NCI-H146 (cell line): ENCODE results near the gene LRRN4CL.
"Not testable (repeated sequence)": the region's sequence is repeated elsewhere in the genome, so short reads cannot be mapped to it uniquely, and the experiment has no call there.

Source experiments
- DNase-seq: peaks from one replicate; lab custom pipeline; 2025; lab: John Stamatoyannopoulos, UW

Gene LRRN4CL

DNA sequence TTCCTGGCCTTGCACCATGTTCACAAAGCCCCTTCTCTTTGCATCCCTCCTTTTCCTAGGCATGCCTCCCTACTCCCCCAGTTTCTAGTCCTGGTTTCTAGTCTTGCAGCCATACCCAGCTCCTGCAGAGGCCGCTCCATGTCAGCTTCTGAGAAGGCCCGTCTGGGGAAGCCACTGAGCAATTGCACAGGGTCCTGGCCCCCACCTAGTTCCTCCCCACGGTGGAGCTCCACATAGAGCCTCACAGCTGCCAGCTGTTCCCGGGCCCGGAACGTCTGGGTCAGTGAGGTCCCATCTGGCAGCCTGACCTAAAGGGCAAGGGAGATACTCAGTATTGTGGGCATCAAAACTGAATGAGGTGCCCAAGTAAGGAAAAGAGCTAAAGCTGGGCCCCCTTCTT is 12.6 kb downstream of the LRRN4CL start:
- DNase-seq: no peak

DNA sequence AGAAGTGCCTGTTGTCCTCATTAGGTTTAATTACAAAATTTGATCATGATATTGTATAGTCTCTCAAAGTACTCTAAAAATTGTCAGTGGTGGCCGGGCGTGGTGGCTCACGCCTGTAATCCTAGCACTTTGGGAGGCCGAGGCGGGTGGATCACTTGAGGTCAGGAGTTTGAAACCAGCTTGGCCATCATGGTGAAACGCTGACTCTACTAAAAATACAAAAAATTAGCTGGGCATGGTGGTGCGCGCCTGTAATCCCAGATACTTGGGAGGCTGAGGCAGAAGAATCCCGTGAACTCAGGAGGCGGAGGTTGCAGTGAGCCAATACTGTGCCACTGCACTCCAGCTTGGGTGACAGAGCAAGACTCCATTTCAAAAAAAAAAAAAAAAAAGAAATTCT is 13.9 kb downstream of the LRRN4CL start:
- not testable (repeated sequence) for DNase-seq

DNA sequence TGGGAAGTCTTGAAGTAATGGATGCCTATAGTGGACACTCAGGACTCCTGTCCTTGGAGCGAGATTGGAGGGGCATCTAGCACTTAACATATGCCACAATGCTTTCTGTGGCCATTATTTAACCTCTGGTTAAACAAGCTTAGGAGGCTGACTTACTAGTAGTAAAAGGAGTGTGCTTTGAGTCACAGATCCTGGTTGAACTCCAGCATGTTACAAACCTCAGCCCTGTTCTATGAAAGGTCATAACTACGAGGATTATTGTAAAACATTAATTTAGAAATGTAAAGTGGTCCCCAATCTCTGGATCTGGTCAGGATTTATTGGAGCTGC is 16.2 kb downstream of the LRRN4CL start:
- DNase-seq: no peak

DNA sequence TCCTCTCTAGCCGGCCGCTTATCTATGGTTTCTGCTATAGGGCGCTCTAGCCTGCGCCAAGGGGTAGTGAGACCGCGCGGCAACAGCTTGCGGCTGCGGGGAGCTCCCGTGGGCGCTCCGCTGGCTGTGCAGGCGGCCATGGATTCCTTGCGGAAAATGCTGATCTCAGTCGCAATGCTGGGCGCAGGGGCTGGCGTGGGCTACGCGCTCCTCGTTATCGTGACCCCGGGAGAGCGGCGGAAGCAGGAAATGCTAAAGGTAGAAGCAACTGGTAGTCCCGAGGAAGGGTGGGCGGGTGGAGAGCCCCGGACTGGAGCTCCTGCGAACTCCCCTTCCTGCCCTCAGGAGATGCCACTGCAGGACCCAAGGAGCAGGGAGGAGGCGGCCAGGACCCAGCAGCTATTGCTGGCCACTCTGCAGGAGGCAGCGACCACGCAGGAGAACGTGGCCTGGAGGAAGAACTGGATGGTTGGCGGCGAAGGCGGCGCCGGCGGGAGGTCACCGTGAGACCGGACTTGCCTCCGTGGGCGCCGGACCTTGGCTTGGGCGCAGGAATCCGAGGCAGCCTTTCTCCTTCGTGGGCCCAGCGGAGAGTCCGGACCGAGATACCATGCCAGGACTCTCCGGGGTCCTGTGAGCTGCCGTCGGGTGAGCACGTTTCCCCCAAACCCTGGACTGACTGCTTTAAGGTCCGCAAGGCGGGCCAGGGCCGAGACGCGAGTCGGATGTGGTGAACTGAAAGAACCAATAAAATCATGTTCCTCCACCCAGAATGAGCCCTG is 17.5 kb downstream of the LRRN4CL start, which contains the start of the genes LBHD1 and UQCC3:
Gene LBHD1 (minus strand): TSS at position 660 of the 782 bp plus-strand sequence. CDS start 2,236 bp downstream, outside the sequence.
Gene UQCC3 (plus strand): TSS at position 66 of the 782 bp plus-strand sequence. CDS start 73 bp downstream, at position 139.
- DNase-seq: peak; percentile 86

DNA sequence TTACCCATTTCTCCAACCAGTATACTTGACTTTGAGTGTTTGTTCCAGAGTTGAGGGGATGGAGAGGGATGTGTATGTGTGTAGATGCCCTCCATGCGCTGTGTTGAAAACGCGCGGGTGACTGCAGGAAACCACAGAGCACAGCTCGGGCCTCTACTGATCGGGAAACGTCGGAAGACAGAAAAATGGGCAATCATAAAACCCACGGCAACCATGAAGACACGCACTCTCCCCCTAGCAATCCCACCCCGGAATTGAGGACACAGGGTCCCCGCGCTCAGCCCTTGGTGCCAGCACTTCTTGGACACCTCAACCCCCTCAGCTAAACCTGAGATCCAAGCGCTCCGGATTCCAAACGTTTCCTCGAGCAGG is 18.1 kb downstream of the LRRN4CL start:
- no peak for DNase-seq

DNA sequence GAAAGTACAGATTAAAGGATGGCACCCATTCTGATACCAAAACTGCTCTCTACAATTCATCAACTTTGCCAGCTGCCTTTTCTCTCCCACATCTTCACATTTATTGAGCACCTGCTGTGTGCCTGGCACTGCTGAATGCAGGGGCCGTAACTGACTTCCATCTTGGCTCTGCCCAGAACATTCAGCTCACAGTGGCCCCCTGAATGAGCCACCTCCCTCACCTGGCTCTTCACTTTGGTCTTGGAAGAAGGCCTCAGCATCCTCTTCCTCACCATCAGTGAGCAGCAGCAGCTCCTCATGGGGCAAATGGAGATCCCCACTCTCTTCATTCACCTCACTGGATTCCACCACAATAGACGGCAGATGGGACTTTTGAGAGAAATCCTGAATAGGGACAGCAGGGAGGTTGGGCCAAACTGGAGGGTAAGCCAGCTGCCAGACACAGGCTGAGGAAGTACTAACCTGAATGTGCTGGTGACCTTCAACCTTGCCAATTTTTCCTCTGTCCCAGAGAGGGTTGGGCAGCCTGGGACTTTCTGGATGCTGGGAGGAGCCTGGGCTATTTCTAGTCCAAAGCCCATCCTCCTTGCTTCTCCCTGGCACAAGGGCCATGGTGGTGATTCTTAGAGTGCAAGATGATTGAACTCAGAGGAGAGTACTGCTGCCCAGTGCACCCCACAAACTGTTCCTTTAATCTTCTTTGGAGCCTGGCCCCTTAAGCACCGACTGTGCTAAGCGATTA is 19.7 kb downstream of the LRRN4CL start:
- DNase-seq: no peak

DNA sequence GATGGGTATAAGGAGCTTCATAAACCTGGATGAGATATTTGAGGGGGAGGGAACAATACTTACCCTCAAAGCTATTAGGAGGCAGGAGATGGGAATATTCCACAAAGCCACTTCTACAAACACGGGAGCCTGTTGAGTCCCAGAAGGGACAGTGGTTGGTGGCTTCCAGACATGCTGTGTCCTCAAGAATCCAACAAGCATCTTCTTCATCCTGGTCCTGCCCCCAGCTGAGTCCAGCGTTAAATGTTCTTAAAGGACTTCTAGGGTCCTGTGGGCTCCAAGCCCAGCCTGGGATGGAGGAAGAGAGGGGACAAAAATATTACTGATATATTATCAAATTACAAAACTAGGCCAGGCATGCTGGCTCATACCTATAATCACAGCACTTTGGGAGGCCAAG is 21.9 kb downstream of the LRRN4CL start:
- no peak for DNase-seq

DNA sequence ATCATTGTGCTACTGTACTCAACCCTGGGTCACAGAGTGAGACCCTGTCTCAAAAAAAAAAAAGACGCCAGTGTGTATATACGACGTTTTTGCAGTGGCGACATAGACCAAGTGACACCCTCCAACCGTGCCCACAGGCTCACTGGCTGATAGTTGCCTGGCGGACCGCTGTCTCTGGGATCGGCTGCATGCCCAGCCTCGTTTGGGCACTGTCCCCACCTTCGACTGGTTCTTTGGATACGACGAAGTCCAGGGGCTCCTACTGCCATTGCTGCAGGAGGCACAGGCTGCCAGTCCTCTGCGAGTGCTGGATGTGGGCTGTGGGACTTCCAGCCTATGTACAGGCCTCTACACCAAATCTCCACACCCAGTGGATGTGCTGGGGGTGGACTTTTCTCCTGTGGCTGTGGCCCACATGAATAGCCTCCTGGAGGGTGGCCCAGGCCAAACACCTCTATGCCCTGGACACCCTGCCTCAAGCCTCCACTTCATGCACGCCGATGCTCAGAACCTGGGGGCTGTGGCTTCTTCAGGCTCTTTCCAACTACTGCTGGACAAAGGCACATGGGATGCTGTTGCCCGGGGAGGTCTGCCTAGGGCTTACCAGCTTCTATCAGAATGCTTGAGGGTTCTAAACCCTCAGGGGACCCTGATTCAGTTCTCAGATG is 22.9 kb downstream of the LRRN4CL start:
- DNase-seq: no peak

DNA sequence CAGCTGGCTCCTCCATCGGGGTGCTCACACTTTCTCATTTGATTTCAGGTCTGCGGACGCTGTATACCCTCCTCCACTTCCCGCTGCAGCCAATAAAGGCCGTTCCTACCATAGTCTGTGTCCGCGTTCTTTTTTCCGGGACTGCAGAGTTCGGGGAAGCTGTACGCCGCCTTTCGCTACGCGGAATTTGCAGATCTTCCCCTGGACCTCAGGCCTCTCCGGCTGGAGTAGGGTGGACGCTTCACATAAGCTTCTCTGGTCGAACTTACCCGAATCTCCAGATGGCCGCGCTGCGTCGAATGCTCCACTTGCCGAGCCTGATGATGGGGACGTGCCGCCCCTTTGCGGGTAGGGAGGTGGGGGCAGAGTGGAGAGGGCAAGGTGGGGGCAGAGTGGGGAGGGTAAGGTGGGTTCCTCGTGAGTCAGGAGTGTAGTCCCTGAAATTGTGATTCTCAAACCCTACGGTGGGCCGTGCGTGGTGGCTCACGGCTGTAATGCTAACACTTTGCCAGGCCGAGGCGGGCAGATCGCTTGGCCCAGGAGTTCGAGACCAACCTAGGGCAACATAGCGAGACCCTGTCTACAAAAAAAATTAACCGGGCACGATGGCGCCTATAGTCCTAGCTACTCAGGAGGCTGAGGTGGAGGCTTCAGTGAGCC is 23.6 kb downstream of the LRRN4CL start:
- peak; percentile 70 for DNase-seq

DNA sequence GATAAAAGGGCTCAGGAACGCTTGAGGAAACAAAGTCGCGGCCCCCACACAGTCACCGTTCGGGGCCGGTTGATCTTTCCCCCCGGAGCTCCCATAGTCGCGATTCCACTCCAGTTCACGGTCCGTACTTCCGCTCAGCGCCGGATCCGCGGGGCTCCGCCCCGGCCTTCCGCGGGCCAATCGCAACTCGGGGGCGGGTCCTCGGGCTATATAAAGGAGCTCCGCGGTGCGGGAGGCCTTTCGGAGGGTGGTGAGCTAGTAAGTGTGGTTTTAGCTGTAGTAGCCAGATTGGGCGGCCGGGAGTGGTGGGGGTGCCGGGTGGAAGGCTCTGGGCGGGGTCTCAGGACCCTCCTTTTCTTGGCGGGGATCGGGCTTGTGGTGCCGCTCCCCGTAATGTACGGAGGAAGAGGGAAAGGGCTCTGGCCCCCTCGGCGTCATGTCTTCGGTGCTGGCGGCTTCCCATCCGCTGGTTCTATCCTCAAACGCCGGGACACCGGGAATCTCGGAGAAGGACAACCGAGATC is 24.2 kb downstream of the LRRN4CL start, which contains the start of the genes C11orf98 and CSKMT:
Gene C11orf98 (minus strand): TSS at position 136 of the 524 bp plus-strand sequence. CDS start 41 bp downstream, at position 95.
Gene CSKMT (plus strand): TSS at position 238 of the 524 bp plus-strand sequence. CDS start 568 bp downstream, outside the sequence.
- peak; percentile 94 for DNase-seq

DNA sequence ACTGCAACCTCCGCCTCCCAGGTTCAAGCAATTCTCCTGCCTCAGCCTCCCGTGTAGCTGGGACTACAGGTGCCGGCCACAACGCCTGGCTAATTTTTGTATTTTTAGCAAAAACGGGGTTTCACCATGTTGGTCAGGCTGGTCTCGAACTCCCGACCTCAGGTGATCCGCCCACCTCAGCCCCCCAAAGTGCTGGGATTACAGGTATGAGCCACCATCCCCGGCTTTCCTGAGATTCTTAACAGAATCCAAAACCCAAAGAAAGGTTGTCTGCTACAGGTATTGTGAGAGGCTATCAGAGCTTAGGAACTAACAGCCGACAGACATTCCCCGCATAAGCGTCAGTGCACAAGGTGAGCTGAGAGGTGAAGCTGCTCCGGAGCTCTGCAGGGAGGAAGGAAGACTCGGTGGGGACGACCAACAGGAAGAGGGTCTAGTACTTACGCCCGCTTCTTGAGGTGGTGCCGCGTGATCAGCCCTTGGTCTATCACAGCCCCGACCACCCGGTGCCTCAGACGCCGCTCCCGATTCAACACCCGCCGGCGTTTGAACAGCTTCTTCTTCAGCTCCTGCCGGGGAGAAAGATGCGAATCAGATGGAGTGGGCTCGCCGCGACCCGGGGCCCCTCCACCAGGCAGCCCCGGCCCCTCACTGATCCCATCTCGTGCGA is 24.8 kb downstream of the LRRN4CL start:
- DNase-seq: peak; percentile 80

DNA sequence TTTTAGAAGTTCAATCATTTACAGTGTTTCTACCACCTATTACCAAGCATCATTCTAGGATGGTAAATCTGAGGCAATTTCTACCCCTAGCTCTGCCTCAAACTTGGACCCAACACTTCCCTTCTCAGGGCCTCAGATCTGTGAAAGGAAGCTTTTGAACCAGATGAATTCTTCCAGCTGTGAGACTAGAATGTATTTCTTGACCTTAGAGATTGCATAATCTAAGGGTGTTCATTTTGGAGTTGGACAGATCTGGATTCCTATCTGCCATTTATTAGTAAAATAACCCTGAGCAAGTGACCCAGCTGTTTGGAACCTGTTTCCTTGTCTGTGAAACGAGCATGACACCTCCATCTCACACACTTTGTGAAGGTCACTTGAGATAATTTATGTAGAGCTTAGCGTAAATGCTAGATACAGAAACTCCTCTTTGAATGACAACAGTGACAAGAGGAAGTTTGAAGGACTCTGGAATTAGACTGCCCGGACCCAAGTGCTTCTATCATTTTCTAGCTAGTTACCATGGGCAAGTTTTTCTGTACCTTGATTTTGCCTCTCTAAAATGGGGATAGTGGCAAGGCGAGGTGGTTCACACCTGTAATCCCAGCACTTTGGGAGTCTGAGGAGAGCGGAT is 32.4 kb downstream of the LRRN4CL start:
- DNase-seq: no peak

DNA sequence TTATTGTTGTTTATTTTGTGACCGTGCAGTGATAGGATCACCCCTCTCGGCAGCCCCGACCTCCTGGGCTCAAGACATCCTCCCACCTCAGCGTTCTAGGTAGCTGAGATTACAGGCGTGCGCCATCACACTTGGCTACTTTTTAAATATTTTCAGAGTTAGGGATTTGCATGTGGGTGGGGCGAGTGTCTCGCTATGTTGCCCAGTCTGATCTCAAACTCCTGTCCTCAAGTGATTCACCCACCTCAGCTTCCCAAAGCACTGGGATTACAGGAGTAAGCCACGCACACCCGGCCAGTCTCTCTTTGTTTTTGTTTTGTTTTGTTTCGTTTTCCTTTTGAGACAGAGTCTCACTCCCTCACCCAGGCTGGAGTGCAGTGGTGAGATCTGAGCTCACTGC is 35.0 kb downstream of the LRRN4CL start:
- DNase-seq: no peak

DNA sequence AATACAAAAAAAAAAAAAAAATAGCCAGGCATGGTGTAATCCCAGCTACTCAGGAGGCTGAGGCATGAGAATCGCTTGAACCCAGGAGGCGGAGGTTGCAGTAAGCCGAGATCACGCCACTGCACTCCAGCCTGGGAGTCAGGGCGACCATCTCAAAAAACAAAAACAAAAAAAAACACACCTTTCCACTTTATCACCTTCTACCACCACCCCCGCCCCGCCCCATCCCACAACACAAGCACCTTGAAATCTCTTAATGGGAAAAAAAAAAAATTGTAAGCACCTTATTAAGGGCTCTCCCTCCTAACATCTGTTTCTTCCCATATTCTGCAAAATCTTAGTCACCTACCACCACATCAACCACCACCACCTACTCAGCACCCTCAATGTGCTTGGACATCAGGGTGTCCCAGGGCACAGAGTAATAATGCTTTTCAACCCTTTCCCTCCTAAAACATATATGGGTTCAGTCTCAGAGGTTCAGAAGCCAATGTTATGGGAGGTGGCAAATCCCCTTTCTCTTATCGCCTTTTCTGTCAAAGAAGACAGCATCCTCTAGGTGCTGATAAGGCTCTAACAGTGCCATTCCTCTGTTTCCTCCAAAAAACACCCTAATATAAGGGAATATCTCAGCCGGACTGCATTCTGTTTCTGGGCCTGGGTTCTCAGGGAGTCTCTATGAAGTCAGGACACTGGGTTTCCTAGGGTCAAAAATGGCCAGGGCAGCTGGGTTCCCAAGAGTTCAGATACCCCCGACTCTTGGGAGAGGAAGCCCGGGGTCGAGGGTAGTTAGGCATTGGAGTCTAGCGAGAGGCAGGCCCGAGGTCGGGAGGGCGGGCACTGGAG is 36.9 kb downstream of the LRRN4CL start:
- DNase-seq: no peak

DNA sequence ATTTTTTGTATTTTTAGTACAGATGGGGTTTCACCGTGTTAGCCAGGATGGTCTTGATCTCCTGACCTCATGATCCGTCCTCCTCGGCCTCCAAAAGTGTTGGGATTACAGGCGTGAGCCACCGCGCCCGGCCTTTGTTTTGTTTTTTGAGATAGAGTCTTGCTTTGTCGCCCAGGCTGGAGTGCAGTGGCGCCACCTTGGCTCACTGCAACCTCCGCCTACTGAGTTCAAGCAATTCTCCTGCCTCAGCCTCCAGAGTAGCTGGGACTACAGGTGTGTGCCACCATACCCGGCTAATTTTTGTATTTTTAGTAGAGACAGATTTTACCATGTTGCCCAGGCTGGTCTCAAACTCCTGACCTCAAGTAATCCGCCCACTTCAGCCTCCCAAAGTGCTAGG is 39.0 kb downstream of the LRRN4CL start:
- not testable (repeated sequence) for DNase-seq

DNA sequence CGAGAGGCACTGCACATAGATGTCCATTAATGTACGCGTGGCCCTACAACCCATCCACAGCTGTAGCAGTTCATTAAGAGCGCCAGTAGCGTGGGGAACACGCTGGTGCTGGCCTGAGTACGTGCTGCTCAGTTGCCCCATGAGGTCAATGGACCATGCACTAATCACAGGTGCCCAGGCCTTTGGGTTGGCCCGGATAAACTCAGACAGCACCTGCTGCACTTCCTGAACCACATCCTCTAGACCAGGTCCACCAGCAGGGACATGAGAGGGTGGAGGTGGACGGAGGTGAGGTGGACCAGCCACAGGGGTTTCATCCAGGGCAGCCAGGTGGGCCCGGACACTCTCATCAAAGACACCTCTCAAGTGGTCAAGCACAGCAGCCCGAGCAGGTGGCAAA is 39.8 kb downstream of the LRRN4CL start:
- no peak for DNase-seq

DNA sequence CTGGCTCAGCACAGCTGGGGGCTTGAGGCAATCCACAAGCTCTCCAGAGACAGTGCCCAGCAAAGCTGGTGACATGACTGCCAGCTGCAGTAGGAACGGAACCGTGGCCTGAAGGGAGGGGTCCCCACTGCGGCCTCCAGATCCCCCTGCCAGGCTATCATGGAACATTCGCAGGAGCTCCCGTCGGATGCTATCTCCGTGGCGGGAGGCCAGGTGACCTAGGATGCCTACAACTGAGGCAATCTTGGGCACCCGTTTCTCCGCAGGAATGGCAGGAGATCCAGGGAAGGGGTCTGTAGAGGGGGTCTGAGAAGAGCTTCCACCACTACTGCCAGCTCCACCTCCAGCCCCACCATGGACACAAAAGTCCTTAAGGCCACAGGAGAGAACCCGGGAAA is 40.4 kb downstream of the LRRN4CL start:
- no peak for DNase-seq

DNA sequence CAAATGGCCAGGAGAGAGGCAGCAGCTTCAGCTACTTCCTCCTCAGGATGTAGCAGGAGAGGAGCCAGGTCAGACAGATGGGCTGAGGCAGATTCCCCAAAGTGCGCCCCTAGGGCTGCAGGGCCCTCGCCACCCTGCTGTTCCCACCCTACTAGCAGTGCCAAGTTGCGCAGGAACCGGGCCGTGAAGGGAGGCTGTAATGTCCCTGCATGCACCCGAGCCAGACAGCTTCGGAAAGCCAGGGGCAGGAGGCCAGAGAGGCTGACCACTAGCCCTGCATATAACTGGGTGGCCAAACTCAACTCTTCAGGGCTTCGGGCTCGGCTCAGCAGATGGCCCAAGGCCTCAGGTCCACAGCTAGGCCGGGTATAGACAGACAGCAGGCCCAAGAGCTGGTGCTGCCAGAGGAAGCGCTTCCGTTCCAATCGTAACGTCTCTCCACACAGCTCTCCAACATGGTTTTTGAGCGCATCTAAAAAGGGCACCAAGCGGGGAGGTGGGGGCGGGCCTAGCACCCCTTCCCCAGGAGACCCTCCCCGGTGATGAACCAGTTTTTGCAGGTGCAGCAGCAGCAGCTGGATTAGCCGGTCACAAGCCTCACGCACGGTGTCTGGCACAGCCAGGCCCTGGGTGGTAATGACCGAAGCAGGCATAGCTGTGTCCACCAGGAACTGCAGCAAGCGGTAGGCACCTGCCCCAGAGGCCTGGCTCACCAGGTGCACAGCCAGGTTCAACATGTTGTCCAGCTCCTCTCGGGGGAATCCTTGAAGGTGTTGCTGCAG is 41.0 kb downstream of the LRRN4CL start:
- no peak for DNase-seq

DNA sequence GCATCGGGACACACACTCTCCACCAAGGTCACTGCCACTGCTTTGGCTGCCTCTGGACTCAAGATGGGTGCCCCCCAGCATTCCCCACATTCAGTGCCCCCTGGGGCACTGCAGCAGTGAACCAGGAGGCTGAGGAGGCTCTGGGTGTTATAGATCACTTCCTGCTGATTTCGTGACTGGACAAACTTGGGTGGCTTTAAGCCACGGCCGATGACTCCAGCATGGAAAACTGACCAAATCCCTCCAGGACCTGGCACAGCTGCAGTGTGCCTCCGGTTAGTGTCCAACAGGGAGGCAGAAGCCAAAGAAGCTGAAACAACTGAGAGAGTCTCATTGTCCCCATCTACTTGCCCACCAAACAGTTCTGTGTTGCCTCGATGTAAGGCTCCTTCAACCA is 41.7 kb downstream of the LRRN4CL start:
- no peak for DNase-seq
